Activated CD4-positive, alpha-beta T cell treated with anti-CD3 and anti-CD28 coated beads for 1 hour (primary cell): Measurements from ENCODE around the gene RAB7A.
"Not testable (repeated sequence)": the region's sequence is repeated elsewhere in the genome, so short reads cannot be mapped to it uniquely, and the experiment has no call there.

Experiments
- DNase-seq: peaks from one replicate; pipeline ENCODE4 v3.0.0-alpha.2; 2020

RAB7A gene

GRCh38 chr3:128712848-128713247 is 13.1 kb upstream of the RAB7A start:
- no peak for DNase-seq

GRCh38 chr3:128714887-128715491 is 11.0 kb upstream of the RAB7A start:
- DNase-seq, result no peak

GRCh38 chr3:128718892-128719291 is 7.1 kb upstream of the RAB7A start:
- DNase-seq, result not testable (repeated sequence)

- no peak for DNase-seq
Observed at GRCh38 chr3:128720891-128721290, 5.1 kb upstream of the RAB7A start.

- DNase-seq, result no peak
Observed at GRCh38 chr3:128723477-128723876, 2.5 kb upstream of the RAB7A start.

- DNase-seq, result no peak
Observed at GRCh38 chr3:128725547-128726022, 398 bp upstream of the RAB7A start.

GRCh38 chr3:128727059-128727458 is 1.1 kb downstream of the RAB7A start:
- DNase-seq, result no peak

- DNase-seq, result no peak
Observed at GRCh38 chr3:128727485-128727884, 1.5 kb downstream of the RAB7A start.

GRCh38 chr3:128727996-128728395 is 2.0 kb downstream of the RAB7A start:
- DNase-seq, result no peak

- not testable (repeated sequence) for DNase-seq
Observed at GRCh38 chr3:128728521-128728920, 2.5 kb downstream of the RAB7A start.

- DNase-seq, result no peak
Observed at GRCh38 chr3:128730471-128730870, 4.5 kb downstream of the RAB7A start.

GRCh38 chr3:128734523-128735189 is 8.7 kb downstream of the RAB7A start:
- DNase-seq, result no peak

- no peak for DNase-seq
Observed at GRCh38 chr3:128735287-128735686, 9.3 kb downstream of the RAB7A start.

- no peak for DNase-seq
Observed at GRCh38 chr3:128735884-128736283, 9.9 kb downstream of the RAB7A start.

GRCh38 chr3:128736601-128737000 is 10.6 kb downstream of the RAB7A start:
- DNase-seq, result no peak

GRCh38 chr3:128740621-128741020 is 14.6 kb downstream of the RAB7A start:
- no peak for DNase-seq

- no peak for DNase-seq
Observed at GRCh38 chr3:128742821-128743594, 17.0 kb downstream of the RAB7A start.

GRCh38 chr3:128745742-128746141 is 19.8 kb downstream of the RAB7A start:
- DNase-seq, result no peak

- DNase-seq, result no peak
Observed at GRCh38 chr3:128746881-128747280, 20.9 kb downstream of the RAB7A start.

GRCh38 chr3:128748557-128748956 is 22.6 kb downstream of the RAB7A start:
- DNase-seq, result no peak

GRCh38 chr3:128749035-128749434 is 23.1 kb downstream of the RAB7A start:
- no peak for DNase-seq

- not testable (repeated sequence) for DNase-seq
Observed at GRCh38 chr3:128749561-128749960, 23.6 kb downstream of the RAB7A start.

GRCh38 chr3:128753715-128754114 is 27.7 kb downstream of the RAB7A start:
- DNase-seq, result no peak

GRCh38 chr3:128760042-128760441 is 34.1 kb downstream of the RAB7A start:
- DNase-seq, result no peak
